ENCODE results near the gene CCDC85C. TPM values are rescaled to one million over a fixed set of nuclear protein-coding genes. Genes with fewer than 3 reads are reported as not detected.

CCDC85C gene
- polyA plus RNA-seq, 2 donors, result 30.1 to 51.0 TPM

- Histone ChIP-seq H3K36me3 (ENCODE audit: control insufficient read depth in 2 of 2, insufficient read depth in 2 of 2, low read length in 1 of 2) (peaks cover 0 to 5% of the 10 kb centered on the region in 2 donors), H3K4me1 (ENCODE audit: control insufficient read depth in 2 of 2, insufficient read depth in 2 of 2, low read length in 1 of 2) (peaks cover 11 to 15% of the 10 kb centered on the region in 2 donors), H3K27me3 (ENCODE audit: control insufficient read depth in 1 of 2, insufficient read depth in 2 of 2, low read length in 2 of 2) (no peaks in the 10 kb centered on the region), H3K9me3 (ENCODE audit: control insufficient read depth in 2 of 2, insufficient read depth in 1 of 2, low read depth in 1 of 2, low read length in 1 of 2) (no peaks in the 10 kb centered on the region), H3K4me3 (ENCODE audit: low read depth in 1 of 2, low read length in 2 of 2) (no peak overlapping the region), H3K27ac (ENCODE audit: low read depth in 2 of 2, low read length in 1 of 2) (peak overlapping the region in 1 of 2 donors; percentile 66)
- WGBS, 2 donors, result 70 to 80% methylated on average over 5 of the region's 5 CpGs
Measured at GRCh38 chr14:99523704-99524055, 80.3 kb downstream of the CCDC85C start.

- H3K27me3 ChIP-seq (ENCODE audit: control insufficient read depth in 1 of 2, insufficient read depth in 2 of 2, low read length in 2 of 2), result no peaks in the 10 kb centered on the region
- no peaks in the 10 kb centered on the region for H3K9me3 ChIP-seq (ENCODE audit: control insufficient read depth in 2 of 2, insufficient read depth in 1 of 2, low read depth in 1 of 2, low read length in 1 of 2)
- peaks cover 0 to 5% of the 10 kb centered on the region in 2 donors for H3K36me3 ChIP-seq (ENCODE audit: control insufficient read depth in 2 of 2, insufficient read depth in 2 of 2, low read length in 1 of 2)
- H3K4me1 ChIP-seq (ENCODE audit: control insufficient read depth in 2 of 2, insufficient read depth in 2 of 2, low read length in 1 of 2), result peaks cover 13 to 17% of the 10 kb centered on the region in 2 donors
- peak overlapping the region; percentile 52 to 66 for H3K27ac ChIP-seq (ENCODE audit: low read depth in 2 of 2, low read length in 1 of 2)
- WGBS, 2 donors, result 65% methylated on average over 14 of the region's 14 CpGs
- H3K4me3 ChIP-seq (ENCODE audit: low read depth in 1 of 2, low read length in 2 of 2), result no peak overlapping the region
Measured at GRCh38 chr14:99522934-99523703, 80.9 kb downstream of the CCDC85C start.

GRCh38 chr14:99522457-99522891, 81.5 kb downstream of the CCDC85C start:
- H3K4me1 ChIP-seq (ENCODE audit: control insufficient read depth in 2 of 2, insufficient read depth in 2 of 2, low read length in 1 of 2), result peaks cover 13 to 19% of the 10 kb centered on the region in 2 donors
- H3K27me3 ChIP-seq (ENCODE audit: control insufficient read depth in 1 of 2, insufficient read depth in 2 of 2, low read length in 2 of 2), result no peaks in the 10 kb centered on the region
- WGBS, 2 donors, result 46 to 53% methylated on average over 12 of the region's 12 CpGs
- H3K36me3 ChIP-seq (ENCODE audit: control insufficient read depth in 2 of 2, insufficient read depth in 2 of 2, low read length in 1 of 2), result peaks cover 0 to 2% of the 10 kb centered on the region in 2 donors
- H3K9me3 ChIP-seq (ENCODE audit: control insufficient read depth in 2 of 2, insufficient read depth in 1 of 2, low read depth in 1 of 2, low read length in 1 of 2), result no peaks in the 10 kb centered on the region
- peak overlapping the region in 1 of 2 donors; percentile 26 for H3K27ac ChIP-seq (ENCODE audit: low read depth in 2 of 2, low read length in 1 of 2)
- no peak overlapping the region for H3K4me3 ChIP-seq (ENCODE audit: low read depth in 1 of 2, low read length in 2 of 2)

GRCh38 chr14:99522025-99522401, 82.0 kb downstream of the CCDC85C start:
- Histone ChIP-seq H3K27ac (ENCODE audit: low read depth in 2 of 2, low read length in 1 of 2) (no peak overlapping the region), H3K4me3 (ENCODE audit: low read depth in 1 of 2, low read length in 2 of 2) (no peak overlapping the region), H3K9me3 (ENCODE audit: control insufficient read depth in 2 of 2, insufficient read depth in 1 of 2, low read depth in 1 of 2, low read length in 1 of 2) (no peaks in the 10 kb centered on the region), H3K27me3 (ENCODE audit: control insufficient read depth in 1 of 2, insufficient read depth in 2 of 2, low read length in 2 of 2) (no peaks in the 10 kb centered on the region), H3K4me1 (ENCODE audit: control insufficient read depth in 2 of 2, insufficient read depth in 2 of 2, low read length in 1 of 2) (peaks cover 13 to 20% of the 10 kb centered on the region in 2 donors), H3K36me3 (ENCODE audit: control insufficient read depth in 2 of 2, insufficient read depth in 2 of 2, low read length in 1 of 2) (peaks cover 0 to 2% of the 10 kb centered on the region in 2 donors)
- 81 to 84% methylated on average over 18 of the region's 18 CpGs for WGBS, 2 donors

- Histone ChIP-seq H3K4me1 (ENCODE audit: control insufficient read depth in 2 of 2, insufficient read depth in 2 of 2, low read length in 1 of 2) (peaks cover 13 to 20% of the 10 kb centered on the region in 2 donors), H3K27ac (ENCODE audit: low read depth in 2 of 2, low read length in 1 of 2) (no peak overlapping the region), H3K36me3 (ENCODE audit: control insufficient read depth in 2 of 2, insufficient read depth in 2 of 2, low read length in 1 of 2) (peaks cover 0 to 2% of the 10 kb centered on the region in 2 donors), H3K9me3 (ENCODE audit: control insufficient read depth in 2 of 2, insufficient read depth in 1 of 2, low read depth in 1 of 2, low read length in 1 of 2) (no peaks in the 10 kb centered on the region), H3K4me3 (ENCODE audit: low read depth in 1 of 2, low read length in 2 of 2) (no peak overlapping the region), H3K27me3 (ENCODE audit: control insufficient read depth in 1 of 2, insufficient read depth in 2 of 2, low read length in 2 of 2) (no peaks in the 10 kb centered on the region)
- 88 to 90% methylated on average over 25 of the region's 25 CpGs for whole genome bisulfite sequencing, 2 donors
Measured at GRCh38 chr14:99521176-99522024, 82.6 kb downstream of the CCDC85C start.

- H3K4me3 ChIP-seq (ENCODE audit: low read depth in 1 of 2, low read length in 2 of 2), result no peak overlapping the region
- H3K36me3 ChIP-seq (ENCODE audit: control insufficient read depth in 2 of 2, insufficient read depth in 2 of 2, low read length in 1 of 2), result no peaks in the 10 kb centered on the region
- 84 to 90% methylated on average over 11 of the region's 11 CpGs for WGBS, 2 donors
- peaks cover 10 to 17% of the 10 kb centered on the region in 2 donors for H3K4me1 ChIP-seq (ENCODE audit: control insufficient read depth in 2 of 2, insufficient read depth in 2 of 2, low read length in 1 of 2)
- H3K9me3 ChIP-seq (ENCODE audit: control insufficient read depth in 2 of 2, insufficient read depth in 1 of 2, low read depth in 1 of 2, low read length in 1 of 2), result no peaks in the 10 kb centered on the region
- H3K27ac ChIP-seq (ENCODE audit: low read depth in 2 of 2, low read length in 1 of 2), result no peak overlapping the region
- no peaks in the 10 kb centered on the region for H3K27me3 ChIP-seq (ENCODE audit: control insufficient read depth in 1 of 2, insufficient read depth in 2 of 2, low read length in 2 of 2)
Measured at GRCh38 chr14:99520571-99521081, 83.4 kb downstream of the CCDC85C start.

- no peaks in the 10 kb centered on the region for H3K27me3 ChIP-seq (ENCODE audit: control insufficient read depth in 1 of 2, insufficient read depth in 2 of 2, low read length in 2 of 2)
- peaks cover 0 to under 1% of the 10 kb centered on the region in 2 donors for H3K36me3 ChIP-seq (ENCODE audit: control insufficient read depth in 2 of 2, insufficient read depth in 2 of 2, low read length in 1 of 2)
- H3K4me3 ChIP-seq (ENCODE audit: low read depth in 1 of 2, low read length in 2 of 2), result no peak overlapping the region
- H3K27ac ChIP-seq (ENCODE audit: low read depth in 2 of 2, low read length in 1 of 2), result peak overlapping the region in 1 of 2 donors; percentile 1
- 70 to 83% methylated on average over 6 of the region's 6 CpGs for WGBS, 2 donors
- peaks cover 6 to 11% of the 10 kb centered on the region in 2 donors for H3K4me1 ChIP-seq (ENCODE audit: control insufficient read depth in 2 of 2, insufficient read depth in 2 of 2, low read length in 1 of 2)
- no peaks in the 10 kb centered on the region for H3K9me3 ChIP-seq (ENCODE audit: control insufficient read depth in 2 of 2, insufficient read depth in 1 of 2, low read depth in 1 of 2, low read length in 1 of 2)
Measured at GRCh38 chr14:99519931-99520421, 84.0 kb downstream of the CCDC85C start.

- Histone ChIP-seq H3K36me3 (ENCODE audit: control insufficient read depth in 2 of 2, insufficient read depth in 2 of 2, low read length in 1 of 2) (peaks cover 0 to 6% of the 10 kb centered on the region in 2 donors), H3K27me3 (ENCODE audit: control insufficient read depth in 1 of 2, insufficient read depth in 2 of 2, low read length in 2 of 2) (no peaks in the 10 kb centered on the region), H3K9me3 (ENCODE audit: control insufficient read depth in 2 of 2, insufficient read depth in 1 of 2, low read depth in 1 of 2, low read length in 1 of 2) (no peaks in the 10 kb centered on the region), H3K4me3 (ENCODE audit: low read depth in 1 of 2, low read length in 2 of 2) (no peak overlapping the region), H3K27ac (ENCODE audit: low read depth in 2 of 2, low read length in 1 of 2) (no peak overlapping the region), H3K4me1 (ENCODE audit: control insufficient read depth in 2 of 2, insufficient read depth in 2 of 2, low read length in 1 of 2) (peaks cover 6 to 11% of the 10 kb centered on the region in 2 donors)
- WGBS, 2 donors, result 89% methylated on average over 8 of the region's 8 CpGs
Measured at GRCh38 chr14:99519347-99519881, 84.6 kb downstream of the CCDC85C start.

Data from esophagus (tissue), 2 donors.